Thyroid gland (tissue), 4 donors: ENCODE results near the gene PTPN22.

Experiments used
- POLR2A ChIP-seq, 2 donors: fragments of 450-650 bp; IDR thresholded peaks; one replicate each; pipeline ENCODE4 v1.6.1; 2017; ENCODE audit warnings: antibody characterized with exemption in 2 of 2, mild to moderate bottlenecking in 2 of 2, moderate library complexity in 1 of 2
- TF ChIP-seq, protein P1 (sequence below), 6 experiments: fragments of 200-600 bp in 3 of 6; fragments of 450-650 bp in 3 of 6; sonication (generic) in 3 of 6; IDR thresholded peaks; one replicate each; pipeline ENCODE4 v1.5.1; 2016 to 2019; ENCODE audit warnings: antibody characterized with exemption in 6 of 6, mild to moderate bottlenecking in 2 of 6, inconsistent platforms in 1 of 6, moderate library complexity in 1 of 6

DNA sequence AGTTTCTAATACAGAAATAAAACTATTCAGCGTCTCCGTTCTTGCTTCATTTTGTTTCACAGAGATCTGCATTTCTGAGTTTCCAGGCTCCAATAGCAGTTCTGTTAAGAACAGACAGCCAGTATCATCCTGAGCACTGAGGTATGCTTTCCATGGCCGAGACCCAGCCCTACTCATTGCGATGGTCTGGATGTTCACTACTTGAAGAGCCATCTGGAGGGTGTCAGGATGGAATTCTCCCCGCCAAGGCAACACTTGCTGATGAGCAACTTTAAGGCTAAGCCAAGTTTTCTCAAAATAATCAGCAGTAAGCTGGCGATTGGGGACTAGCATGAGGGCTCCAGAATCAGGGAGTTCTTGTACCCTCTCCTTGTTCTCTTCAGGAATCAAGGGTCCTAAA, 23.6 kb upstream of the PTPN22 start:
- TF ChIP-seq, protein P1, sequence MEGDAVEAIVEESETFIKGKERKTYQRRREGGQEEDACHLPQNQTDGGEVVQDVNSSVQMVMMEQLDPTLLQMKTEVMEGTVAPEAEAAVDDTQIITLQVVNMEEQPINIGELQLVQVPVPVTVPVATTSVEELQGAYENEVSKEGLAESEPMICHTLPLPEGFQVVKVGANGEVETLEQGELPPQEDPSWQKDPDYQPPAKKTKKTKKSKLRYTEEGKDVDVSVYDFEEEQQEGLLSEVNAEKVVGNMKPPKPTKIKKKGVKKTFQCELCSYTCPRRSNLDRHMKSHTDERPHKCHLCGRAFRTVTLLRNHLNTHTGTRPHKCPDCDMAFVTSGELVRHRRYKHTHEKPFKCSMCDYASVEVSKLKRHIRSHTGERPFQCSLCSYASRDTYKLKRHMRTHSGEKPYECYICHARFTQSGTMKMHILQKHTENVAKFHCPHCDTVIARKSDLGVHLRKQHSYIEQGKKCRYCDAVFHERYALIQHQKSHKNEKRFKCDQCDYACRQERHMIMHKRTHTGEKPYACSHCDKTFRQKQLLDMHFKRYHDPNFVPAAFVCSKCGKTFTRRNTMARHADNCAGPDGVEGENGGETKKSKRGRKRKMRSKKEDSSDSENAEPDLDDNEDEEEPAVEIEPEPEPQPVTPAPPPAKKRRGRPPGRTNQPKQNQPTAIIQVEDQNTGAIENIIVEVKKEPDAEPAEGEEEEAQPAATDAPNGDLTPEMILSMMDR (IDR thresholded peaks at IDR 0.05), result no peak
- TF ChIP-seq POLR2A (IDR thresholded peaks at IDR 0.05), result no peak
